Measurements from ENCODE around the gene ELMO3. TPM values are rescaled to one million over a fixed set of nuclear protein-coding genes. Genes with fewer than 3 reads are reported as not detected.

Gene ELMO3
- total and polyA plus RNA-seq, 2 of the 13 experiments (the other 11 are each of a cell fraction or from before 2014, with no cell fraction given), result 2.6 to 4.0 TPM

DNA sequence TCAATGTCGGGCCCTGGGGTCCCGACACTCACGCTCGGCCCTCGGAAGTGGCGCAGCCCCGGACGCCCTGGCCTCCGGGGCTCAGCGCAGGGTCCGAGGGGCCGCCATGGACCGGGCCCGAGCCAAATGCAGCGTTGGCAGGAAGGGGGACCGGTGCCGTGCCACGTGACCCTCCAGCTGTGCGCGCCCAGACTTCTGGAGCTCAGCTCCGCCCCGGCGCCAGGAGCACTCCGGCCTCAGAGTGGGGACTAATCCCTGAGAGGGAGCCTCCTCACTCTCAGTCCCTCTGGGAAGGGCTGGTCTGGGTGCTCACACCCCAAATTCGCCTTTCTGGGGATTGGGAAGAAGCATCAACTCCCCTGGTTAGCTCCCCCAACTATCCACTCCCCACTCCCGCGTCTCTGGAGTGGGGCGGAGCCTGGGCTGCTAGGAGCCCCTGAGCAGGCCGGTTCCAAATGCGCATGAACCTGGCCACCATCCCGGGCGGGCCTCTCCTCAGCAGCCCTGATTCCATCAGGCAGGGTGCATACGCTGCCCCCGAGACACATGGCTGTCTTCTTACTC, 48.0 kb upstream of the ELMO3 start, which contains the start of gene B3GNT9:
Gene B3GNT9 (minus strand): TSS at position 166 of the 564 bp plus-strand sequence. CDS start 513 bp downstream, outside the sequence.
- DNase-seq (ENCODE audit: low spot score), result peak; percentile 56
- intact Hi-C loops (cut with micrococcal nuclease; ENCODE audit: unreplicated experiment) (loop anchor here (10.0 kb wide), 1 partner anchor 256 kb away; no protein-coding TSS in a partner anchor), in situ Hi-C loops (cut with HindIII; ENCODE audit: extremely low pct_ligation_motif_present, low pct_unique_long_range_greater_than_20kb) (no loop called here)
- FAIRE-seq, result peak; percentile 52
- peaks cover 21% of the 10 kb centered on the region for H3K4me1 ChIP-seq (ENCODE audit: insufficient read depth, low read length)
- peak within 1 kb of the TSS; percentile 63 for H3K9ac ChIP-seq (ENCODE audit: insufficient read depth, low read depth, low read length)
- no peaks in the 10 kb centered on the region for H3K9me3 ChIP-seq (ENCODE audit: low read length)
- peaks cover 17 to 32% of the 10 kb centered on the region in 2 experiments; a peak in 4 of 5 replicates for H3K36me3 ChIP-seq (replicated peaks in 1 of 2; ENCODE audit: control insufficient read depth in 1 of 2, insufficient read depth in 2 of 2, low read length in 2 of 2)
- POLR2A ChIA-PET, result interaction anchor here (0.9 to 4.1 kb wide), 15 partner anchors 9 to 246 kb away, joined by 3 to 31 read pairs (median 6); partner anchors contain the start of genes CBFB, FBXL8, NOL3 and PHAF1
- no peaks in the 10 kb centered on the region; a peak in 1 of 5 replicates for H3K27me3 ChIP-seq (ENCODE audit: control insufficient read depth in 1 of 2, insufficient read depth in 2 of 2, low read length in 2 of 2)
- peak within 1 kb of the TSS; percentile 96 for H3K4me2 ChIP-seq (ENCODE audit: low read depth, low read length)
- H3K27ac ChIP-seq (ENCODE audit: extremely low read length, insufficient read depth, low read length), result peak within 1 kb of the TSS; percentile 1
- no peaks in the 10 kb centered on the region for H3K79me2 ChIP-seq (ENCODE audit: insufficient read depth, low read length)
- H2AFZ ChIP-seq (ENCODE audit: low read length), result no peak within 1 kb of the TSS
- 3% methylated on average over 13 of the region's 34 CpGs for WGBS (ENCODE audit: low lambda C conversion rate)
- peak within 1 kb of the TSS; percentile 64 to 77 (median 73) for H3K4me3 ChIP-seq (replicated peaks in 1 of 3; ENCODE audit: insufficient read depth in 1 of 3, low read depth in 2 of 3, low read length in 3 of 3)
- H4K20me1 ChIP-seq (ENCODE audit: insufficient read depth, low read length), result peaks cover 9% of the 10 kb centered on the region; the same call in 1 of the 2 replicates
- peak; percentile 69 for ATAC-seq
- BruUV-seq (replicated peaks), result no TSS peak
- CTCF ChIA-PET (ENCODE audit: low intra/inter-chr PET ratio, low total read pairs), result no interaction called here
- TF ChIP-seq, protein P1, sequence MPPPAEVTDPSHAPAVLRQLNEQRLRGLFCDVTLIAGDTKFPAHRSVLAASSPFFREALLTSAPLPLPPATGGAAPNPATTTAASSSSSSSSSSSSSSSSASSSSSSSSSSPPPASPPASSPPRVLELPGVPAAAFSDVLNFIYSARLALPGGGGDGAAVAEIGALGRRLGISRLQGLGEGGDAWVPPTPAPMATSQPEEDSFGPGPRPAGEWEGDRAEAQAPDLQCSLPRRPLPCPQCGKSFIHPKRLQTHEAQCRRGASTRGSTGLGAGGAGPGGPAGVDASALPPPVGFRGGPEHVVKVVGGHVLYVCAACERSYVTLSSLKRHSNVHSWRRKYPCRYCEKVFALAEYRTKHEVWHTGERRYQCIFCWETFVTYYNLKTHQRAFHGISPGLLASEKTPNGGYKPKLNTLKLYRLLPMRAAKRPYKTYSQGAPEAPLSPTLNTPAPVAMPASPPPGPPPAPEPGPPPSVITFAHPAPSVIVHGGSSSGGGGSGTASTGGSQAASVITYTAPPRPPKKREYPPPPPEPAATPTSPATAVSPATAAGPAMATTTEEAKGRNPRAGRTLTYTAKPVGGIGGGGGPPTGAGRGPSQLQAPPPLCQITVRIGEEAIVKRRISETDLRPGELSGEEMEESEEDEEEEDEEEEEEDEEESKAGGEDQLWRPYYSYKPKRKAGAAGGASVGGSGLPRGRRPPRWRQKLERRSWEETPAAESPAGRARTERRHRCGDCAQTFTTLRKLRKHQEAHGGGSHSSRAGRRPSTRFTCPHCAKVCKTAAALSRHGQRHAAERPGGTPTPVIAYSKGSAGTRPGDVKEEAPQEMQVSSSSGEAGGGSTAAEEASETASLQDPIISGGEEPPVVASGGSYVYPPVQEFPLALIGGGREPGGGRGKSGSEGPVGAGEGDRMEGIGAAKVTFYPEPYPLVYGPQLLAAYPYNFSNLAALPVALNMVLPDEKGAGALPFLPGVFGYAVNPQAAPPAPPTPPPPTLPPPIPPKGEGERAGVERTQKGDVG (CRISPR knock-in tag; IDR thresholded peaks at IDR 0.05; ENCODE audit: borderline replicate concordance), result peak; percentile 86; the same call in 1 of the 2 replicates
- TF ChIP-seq ZNF263 (CRISPR knock-in tag; IDR thresholded peaks at IDR 0.05), result peak; percentile 99
- TF ChIP-seq, protein P2, sequence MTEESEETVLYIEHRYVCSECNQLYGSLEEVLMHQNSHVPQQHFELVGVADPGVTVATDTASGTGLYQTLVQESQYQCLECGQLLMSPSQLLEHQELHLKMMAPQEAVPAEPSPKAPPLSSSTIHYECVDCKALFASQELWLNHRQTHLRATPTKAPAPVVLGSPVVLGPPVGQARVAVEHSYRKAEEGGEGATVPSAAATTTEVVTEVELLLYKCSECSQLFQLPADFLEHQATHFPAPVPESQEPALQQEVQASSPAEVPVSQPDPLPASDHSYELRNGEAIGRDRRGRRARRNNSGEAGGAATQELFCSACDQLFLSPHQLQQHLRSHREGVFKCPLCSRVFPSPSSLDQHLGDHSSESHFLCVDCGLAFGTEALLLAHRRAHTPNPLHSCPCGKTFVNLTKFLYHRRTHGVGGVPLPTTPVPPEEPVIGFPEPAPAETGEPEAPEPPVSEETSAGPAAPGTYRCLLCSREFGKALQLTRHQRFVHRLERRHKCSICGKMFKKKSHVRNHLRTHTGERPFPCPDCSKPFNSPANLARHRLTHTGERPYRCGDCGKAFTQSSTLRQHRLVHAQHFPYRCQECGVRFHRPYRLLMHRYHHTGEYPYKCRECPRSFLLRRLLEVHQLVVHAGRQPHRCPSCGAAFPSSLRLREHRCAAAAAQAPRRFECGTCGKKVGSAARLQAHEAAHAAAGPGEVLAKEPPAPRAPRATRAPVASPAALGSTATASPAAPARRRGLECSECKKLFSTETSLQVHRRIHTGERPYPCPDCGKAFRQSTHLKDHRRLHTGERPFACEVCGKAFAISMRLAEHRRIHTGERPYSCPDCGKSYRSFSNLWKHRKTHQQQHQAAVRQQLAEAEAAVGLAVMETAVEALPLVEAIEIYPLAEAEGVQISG (CRISPR knock-in tag; IDR thresholded peaks at IDR 0.05), result 0 out of 2 replicates have a peak, but pooled peaks have one; percentile 22
- TF ChIP-seq ZZZ3 (CRISPR knock-in tag; IDR thresholded peaks at IDR 0.05; ENCODE audit: borderline replicate concordance), result peak; percentile 31; the same call in 1 of the 2 replicates
- peak; percentile 41 for TF ChIP-seq ZNF407 (CRISPR knock-in tag; IDR thresholded peaks at IDR 0.05; ENCODE audit: not compliant biosample characterization)
- TF ChIP-seq, protein P3, sequence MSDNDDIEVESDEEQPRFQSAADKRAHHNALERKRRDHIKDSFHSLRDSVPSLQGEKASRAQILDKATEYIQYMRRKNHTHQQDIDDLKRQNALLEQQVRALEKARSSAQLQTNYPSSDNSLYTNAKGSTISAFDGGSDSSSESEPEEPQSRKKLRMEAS (IDR thresholded peaks at IDR 0.05), result peak; percentile 63; the same call in 1 of the 2 replicates
- 0 out of 2 replicates have a peak, but pooled peaks have one; percentile 48 for TF ChIP-seq MED13 (CRISPR knock-in tag; IDR thresholded peaks at IDR 0.05)

Measured in HepG2 (cell line).